GM19324 (cell line): ENCODE results near the gene NCOA6.

ENCODE experiments used
- ATAC-seq: cut with Tn5 transposase; IDR thresholded peaks from one replicate; pipeline ENCODE4 v1.9.1; 2021; ENCODE audit warnings: mild to moderate bottlenecking, moderate library complexity; ENCODE audit not compliant: unreplicated experiment, low FRiP score

NCOA6 gene

DNA sequence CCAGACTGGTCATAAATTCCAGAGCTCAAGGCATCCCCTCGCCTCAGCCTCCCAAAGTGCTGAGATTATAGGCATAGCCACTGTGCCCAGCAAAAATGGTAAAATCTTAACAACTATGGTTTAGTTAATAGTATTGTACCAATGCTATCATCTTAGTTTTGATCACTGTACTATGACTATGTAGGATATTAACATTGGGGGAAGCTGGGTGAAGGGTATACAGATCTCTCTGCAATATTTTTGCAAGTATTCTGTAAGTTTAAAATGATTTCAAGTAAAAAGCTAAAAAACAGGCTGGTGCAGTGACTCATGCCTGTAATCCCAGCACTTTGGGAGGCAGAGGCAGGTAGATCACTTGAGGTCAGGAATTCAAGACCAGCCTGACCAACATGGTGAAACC, 156.4 kb downstream of the NCOA6 start:
- no peak for ATAC-seq
